WERI-Rb-1 (cell line): ENCODE data around the gene CLDN6.

Experiments used
- DNase-seq: peaks from one replicate; pipeline ENCODE4 v3.0.0-alpha.2; 2020
- H3K27ac ChIP-seq: fragments of 250-450 bp; sonication (Bioruptor Pico); 2 replicates; pipeline ENCODE4 v1.5.1; 2020; ENCODE audit warnings: mild to moderate bottlenecking, moderate library complexity
- H3K27me3 ChIP-seq: fragments of 250-450 bp; sonication (Bioruptor Pico); 2 replicates; pipeline ENCODE4 v1.5.1; 2021; ENCODE audit warnings: mild to moderate bottlenecking, low read depth, moderate library complexity; ENCODE audit not compliant: insufficient read depth, severe bottlenecking
- H3K36me3 ChIP-seq: fragments of 250-450 bp; sonication (Bioruptor Pico); 2 replicates; pipeline ENCODE4 v1.5.1; 2020; ENCODE audit warnings: mild to moderate bottlenecking, moderate library complexity
- H3K4me3 ChIP-seq: 2 replicates; pipeline ENCODE4 v1.5.1; 2011; ENCODE audit warnings: low read depth, mild to moderate bottlenecking, control low read depth, low read length
- H3K9me3 ChIP-seq: fragments of 250-450 bp; sonication (Bioruptor Pico); 2 replicates; pipeline ENCODE4 v1.5.1; 2021; ENCODE audit warnings: mild to moderate bottlenecking, moderate library complexity; ENCODE audit not compliant: severe bottlenecking
- CTCF ChIP-seq: IDR thresholded peaks from 2 replicates; pipeline ENCODE4 v1.5.1; 2011; ENCODE audit warnings: low read depth, mild to moderate bottlenecking, control low read depth, inconsistent platforms, low read length

CLDN6 gene

DNA sequence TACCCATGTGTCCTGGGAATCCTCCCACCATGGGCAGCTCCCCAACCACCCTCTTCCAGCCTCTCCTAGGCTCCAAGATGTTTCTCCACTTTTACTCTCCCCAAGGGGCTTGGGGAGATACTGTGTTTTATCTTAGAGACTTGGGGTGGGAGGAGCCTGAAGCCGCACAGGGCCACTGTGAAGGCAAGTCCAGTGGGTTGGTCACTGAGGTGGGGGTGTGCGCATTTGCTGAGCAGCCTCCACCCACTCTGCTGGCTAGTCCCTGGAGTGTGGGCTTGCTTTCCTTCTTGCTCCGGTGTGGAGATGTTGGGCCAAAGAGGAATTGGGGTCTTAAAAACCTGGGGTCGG, 9.3 kb downstream of the CLDN6 start:
- no peak for TF ChIP-seq CTCF
- Histone ChIP-seq H3K4me3 (no peak overlapping the region), H3K27ac (no peak overlapping the region), H3K36me3 (no peaks in the 10 kb centered on the region; the same call in 1 of the 2 replicates), H3K9me3 (no peaks in the 10 kb centered on the region), H3K27me3 (no peaks in the 10 kb centered on the region)
- no peak for DNase-seq

DNA sequence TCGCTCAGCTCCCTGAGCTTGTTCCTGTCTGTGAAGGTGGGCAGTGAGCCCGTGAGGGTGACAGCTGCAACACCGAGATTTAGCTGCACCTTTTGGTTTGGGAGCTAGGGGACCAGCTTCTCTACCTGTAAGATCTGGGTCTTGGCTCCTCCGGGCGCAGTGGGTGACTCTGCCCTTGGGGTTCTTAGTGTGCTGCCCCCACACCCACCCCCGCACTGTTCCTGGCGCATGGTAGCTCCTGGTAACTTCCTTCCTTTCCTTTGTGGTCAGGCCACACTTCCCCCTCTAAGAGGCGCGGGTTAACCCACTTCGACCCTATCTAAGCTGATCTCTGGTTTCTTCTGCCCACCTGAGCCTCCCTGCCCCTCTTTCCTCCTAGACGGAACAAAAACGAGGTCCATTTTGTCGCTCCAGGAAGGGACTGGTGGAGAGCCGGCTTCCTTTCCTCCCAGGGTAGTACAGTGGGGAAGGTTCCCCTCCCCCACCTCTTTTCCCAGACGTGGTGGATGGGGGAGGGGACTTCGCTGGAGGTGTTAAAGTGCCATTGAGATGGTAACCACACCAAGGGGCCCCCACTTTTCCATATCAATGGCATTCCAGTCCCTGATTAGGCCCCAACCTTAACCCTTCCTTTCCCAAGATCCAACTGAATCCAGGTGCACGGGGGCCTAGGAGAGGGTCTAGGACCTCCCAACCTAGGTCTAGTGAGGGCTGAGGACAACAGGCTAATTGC, 9.9 kb downstream of the CLDN6 start:
- Histone ChIP-seq H3K36me3 (no peaks in the 10 kb centered on the region; the same call in 1 of the 2 replicates), H3K4me3 (no peak overlapping the region), H3K27me3 (no peaks in the 10 kb centered on the region), H3K27ac (peak overlapping the region; percentile 56), H3K9me3 (no peaks in the 10 kb centered on the region)
- TF ChIP-seq CTCF = no peak
- DNase-seq = no peak

DNA sequence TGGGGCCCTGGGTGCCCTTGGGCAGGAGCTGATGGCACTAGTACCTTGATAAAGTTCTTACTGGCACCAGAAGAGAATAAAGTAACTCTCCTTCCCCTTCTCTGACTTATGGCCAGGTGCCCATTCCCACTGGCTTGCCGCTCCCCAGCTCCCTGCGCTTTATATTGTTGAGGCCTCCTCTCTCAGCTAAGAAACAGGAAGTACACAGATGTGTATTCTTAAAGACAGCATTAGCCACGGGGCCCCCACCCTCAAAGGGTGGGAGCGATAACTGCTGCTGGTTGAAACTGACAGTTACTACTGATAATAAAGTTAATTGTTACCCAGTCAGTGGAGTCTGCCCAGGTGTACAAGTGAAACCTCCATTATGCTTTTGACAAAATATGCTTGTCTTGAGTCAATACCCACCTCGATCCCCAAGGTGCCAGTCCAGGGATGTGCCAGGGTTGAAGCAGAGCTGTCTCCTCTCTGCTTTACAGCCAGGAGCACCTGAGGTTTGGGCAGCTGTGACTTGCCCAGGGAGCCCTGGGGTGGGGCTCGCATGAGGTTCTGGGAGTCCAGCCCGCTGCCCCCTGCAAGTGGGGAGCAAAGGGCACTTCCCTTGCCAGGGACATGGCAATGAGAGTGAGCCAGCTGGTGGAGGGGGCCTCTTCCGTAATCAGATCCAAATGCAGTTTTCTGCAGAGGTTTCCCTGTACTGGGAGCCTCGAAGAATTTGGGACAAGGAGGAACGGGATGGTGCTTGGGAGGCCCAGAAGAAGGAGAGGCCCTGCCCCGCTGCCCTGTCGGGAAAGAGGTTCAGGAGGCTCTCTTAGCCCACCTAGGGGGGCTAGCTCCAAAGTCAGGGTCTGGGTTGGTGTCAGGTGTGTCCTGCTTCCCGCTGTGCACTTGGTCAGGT, 10.7 kb downstream of the CLDN6 start:
- no peak for TF ChIP-seq CTCF
- Histone ChIP-seq H3K36me3 (no peaks in the 10 kb centered on the region; the same call in 1 of the 2 replicates), H3K4me3 (no peak overlapping the region), H3K27me3 (no peaks in the 10 kb centered on the region), H3K9me3 (no peaks in the 10 kb centered on the region), H3K27ac (peak overlapping the region; percentile 56)
- DNase-seq = no peak

- H3K36me3 ChIP-seq = no peaks in the 10 kb centered on the region; the same call in 1 of the 2 replicates
- no peaks in the 10 kb centered on the region for H3K27me3 ChIP-seq
- no peaks in the 10 kb centered on the region for H3K9me3 ChIP-seq
- TF ChIP-seq CTCF = no peak
- H3K4me3 ChIP-seq = peak overlapping the region; percentile 47
- H3K27ac ChIP-seq = peak overlapping the region; percentile 12; the same call in 1 of the 2 replicates
- DNase-seq = peak; percentile 42
Observed at GRCh38 chr16:3004781-3005284, 13.2 kb downstream of the CLDN6 start.

GRCh38 chr16:3004319-3004718, 13.7 kb downstream of the CLDN6 start:
- no peak overlapping the region for H3K4me3 ChIP-seq
- no peak for TF ChIP-seq CTCF
- no peak for DNase-seq
- no peak overlapping the region for H3K27ac ChIP-seq
- no peaks in the 10 kb centered on the region for H3K9me3 ChIP-seq
- no peaks in the 10 kb centered on the region for H3K27me3 ChIP-seq
- no peaks in the 10 kb centered on the region; the same call in 1 of the 2 replicates for H3K36me3 ChIP-seq
